ENCODE results near the gene TOMM5.

GRCh38 chr9:37641331-37641730 is 48.9 kb upstream of the TOMM5 start:
- TF ChIP-seq CTCF (IDR thresholded peaks at IDR 0.05) (no peak), EZH2 (IDR thresholded peaks at IDR 0.05) (no peak), EZH2phosphoT487 (IDR thresholded peaks at IDR 0.05) (no peak)

Data from neural progenitor cell (in vitro differentiated cells).